Esophagus squamous epithelium (tissue), 4 donors: ENCODE data around the gene ABHD11.

Experiments
- POLR2A ChIP-seq, 4 donors: fragments of 450-650 bp; IDR thresholded peaks; one replicate each; pipeline ENCODE4 v1.6.1; 2017; ENCODE audit warnings: antibody characterized with exemption in 4 of 4, mild to moderate bottlenecking in 4 of 4, moderate library complexity in 3 of 4
- TF ChIP-seq, protein P1 (sequence below), 6 experiments: fragments of 450-650 bp in 4 of 6; fragments of 200-600 bp in 2 of 6; sonication (generic) in 2 of 6; IDR thresholded peaks; one replicate each; pipeline ENCODE4 v1.5.1; 2016 to 2019; ENCODE audit warnings: antibody characterized with exemption in 6 of 6, mild to moderate bottlenecking in 4 of 6, moderate library complexity in 4 of 6

GRCh38 chr7:73726083-73726466 lies 12.5 kb downstream of the ABHD11 start:
- TF ChIP-seq, protein P1, sequence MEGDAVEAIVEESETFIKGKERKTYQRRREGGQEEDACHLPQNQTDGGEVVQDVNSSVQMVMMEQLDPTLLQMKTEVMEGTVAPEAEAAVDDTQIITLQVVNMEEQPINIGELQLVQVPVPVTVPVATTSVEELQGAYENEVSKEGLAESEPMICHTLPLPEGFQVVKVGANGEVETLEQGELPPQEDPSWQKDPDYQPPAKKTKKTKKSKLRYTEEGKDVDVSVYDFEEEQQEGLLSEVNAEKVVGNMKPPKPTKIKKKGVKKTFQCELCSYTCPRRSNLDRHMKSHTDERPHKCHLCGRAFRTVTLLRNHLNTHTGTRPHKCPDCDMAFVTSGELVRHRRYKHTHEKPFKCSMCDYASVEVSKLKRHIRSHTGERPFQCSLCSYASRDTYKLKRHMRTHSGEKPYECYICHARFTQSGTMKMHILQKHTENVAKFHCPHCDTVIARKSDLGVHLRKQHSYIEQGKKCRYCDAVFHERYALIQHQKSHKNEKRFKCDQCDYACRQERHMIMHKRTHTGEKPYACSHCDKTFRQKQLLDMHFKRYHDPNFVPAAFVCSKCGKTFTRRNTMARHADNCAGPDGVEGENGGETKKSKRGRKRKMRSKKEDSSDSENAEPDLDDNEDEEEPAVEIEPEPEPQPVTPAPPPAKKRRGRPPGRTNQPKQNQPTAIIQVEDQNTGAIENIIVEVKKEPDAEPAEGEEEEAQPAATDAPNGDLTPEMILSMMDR (IDR thresholded peaks at IDR 0.05): no peak
- no peak for TF ChIP-seq POLR2A (IDR thresholded peaks at IDR 0.05)
